Measurements from ENCODE around the gene TENM3.

Gene TENM3

DNA sequence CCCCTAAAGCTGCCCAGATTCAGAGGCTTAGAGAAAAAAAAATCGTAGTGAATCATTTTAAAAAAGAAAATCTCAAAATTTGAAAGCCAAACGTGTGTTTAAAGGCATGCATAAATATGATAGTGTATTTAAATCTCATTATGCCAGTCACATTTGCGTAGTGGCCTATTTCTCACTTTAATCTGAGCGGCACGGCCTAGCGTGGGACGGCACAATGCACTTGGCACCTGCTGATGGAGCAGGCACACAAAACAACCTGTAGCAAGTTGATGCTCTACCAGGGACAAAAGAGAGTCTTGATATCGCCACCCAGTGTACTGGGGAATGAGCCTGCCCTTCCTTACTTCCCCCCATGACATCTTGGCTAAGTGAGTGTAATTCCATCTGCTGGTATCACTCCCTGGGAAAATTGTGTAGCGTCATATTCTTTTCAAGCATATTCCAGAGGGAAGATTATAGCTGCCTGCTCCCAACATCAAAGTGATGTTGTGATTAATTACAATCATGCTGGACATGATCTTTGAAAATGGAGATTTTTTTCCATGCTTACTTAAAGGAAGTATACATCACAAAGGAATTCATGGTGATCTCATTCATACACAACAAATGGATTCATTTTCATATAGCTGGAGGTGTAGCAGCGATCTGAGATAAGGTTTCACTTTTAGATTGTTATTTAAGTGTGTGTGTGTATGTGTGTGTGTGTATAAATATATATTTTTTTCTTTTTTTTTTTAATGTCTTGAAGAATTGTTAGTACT is 535.2 kb downstream of the TENM3 start:
- ChIA-PET CTCF (no interaction called here), POLR2A (ENCODE audit: low non-redundant PET) (no interaction called here)
- DNase-seq (ENCODE audit: low spot score): no peak
- TF ChIP-seq, protein P1, sequence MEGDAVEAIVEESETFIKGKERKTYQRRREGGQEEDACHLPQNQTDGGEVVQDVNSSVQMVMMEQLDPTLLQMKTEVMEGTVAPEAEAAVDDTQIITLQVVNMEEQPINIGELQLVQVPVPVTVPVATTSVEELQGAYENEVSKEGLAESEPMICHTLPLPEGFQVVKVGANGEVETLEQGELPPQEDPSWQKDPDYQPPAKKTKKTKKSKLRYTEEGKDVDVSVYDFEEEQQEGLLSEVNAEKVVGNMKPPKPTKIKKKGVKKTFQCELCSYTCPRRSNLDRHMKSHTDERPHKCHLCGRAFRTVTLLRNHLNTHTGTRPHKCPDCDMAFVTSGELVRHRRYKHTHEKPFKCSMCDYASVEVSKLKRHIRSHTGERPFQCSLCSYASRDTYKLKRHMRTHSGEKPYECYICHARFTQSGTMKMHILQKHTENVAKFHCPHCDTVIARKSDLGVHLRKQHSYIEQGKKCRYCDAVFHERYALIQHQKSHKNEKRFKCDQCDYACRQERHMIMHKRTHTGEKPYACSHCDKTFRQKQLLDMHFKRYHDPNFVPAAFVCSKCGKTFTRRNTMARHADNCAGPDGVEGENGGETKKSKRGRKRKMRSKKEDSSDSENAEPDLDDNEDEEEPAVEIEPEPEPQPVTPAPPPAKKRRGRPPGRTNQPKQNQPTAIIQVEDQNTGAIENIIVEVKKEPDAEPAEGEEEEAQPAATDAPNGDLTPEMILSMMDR (conservative IDR thresholded peaks at IDR 0.05; ENCODE audit: low read depth): no peak
- H3K27ac ChIP-seq: no peak overlapping the region

DNA sequence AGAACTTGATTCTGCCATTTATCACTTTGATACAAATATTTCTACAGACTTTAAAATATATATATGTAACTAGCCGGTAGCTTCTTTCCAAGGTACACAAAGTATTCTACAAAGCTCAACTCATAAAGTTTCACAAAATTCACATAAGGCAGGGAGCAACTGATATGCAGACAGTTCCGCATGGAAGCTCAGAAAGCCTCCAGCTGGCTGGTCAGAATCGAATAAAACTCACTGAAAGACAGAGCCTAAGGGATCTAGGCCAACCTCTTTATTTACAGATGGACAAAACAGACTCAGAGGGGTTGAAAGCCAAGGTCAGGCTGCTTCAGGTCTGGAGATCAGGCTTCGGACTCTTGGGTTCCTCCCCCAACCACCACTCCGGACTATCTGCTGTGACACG is 543.8 kb downstream of the TENM3 start:
- ChIA-PET POLR2A (ENCODE audit: low non-redundant PET) (no interaction called here), CTCF (no interaction called here)
- H3K27ac ChIP-seq: no peak overlapping the region
- TF ChIP-seq, protein P1 (conservative IDR thresholded peaks at IDR 0.05; ENCODE audit: low read depth): no peak
- DNase-seq (ENCODE audit: low spot score): no peak

DNA sequence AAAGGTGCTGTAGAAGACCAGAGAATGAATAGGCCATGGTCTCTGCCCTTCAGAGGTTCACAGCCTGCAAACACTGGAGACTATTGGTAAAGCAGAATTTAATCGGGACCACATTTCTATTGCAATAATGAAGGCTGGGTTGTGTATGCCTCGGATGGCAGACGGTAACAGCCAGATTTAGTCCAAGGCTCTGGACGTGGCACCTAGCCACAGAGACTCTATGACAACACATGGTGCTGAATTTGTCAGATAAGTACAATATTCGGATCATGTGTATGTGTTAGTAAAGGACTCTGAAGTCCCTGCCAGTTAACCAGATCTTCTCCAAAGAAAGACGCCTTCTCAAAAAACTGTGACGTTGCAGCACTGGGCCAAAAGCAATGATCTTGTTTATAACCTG is 545.0 kb downstream of the TENM3 start:
- DNase-seq (ENCODE audit: low spot score): no peak
- ChIA-PET POLR2A (ENCODE audit: low non-redundant PET) (interaction anchor here (0.5 kb wide), 1 partner anchor 178 kb away, joined by 6 read pairs; no protein-coding TSS in a partner anchor), CTCF (interaction anchor here (1.2 kb wide), 1 partner anchor 249 kb away, joined by 3 read pairs; no protein-coding TSS in a partner anchor)
- no peak overlapping the region for H3K27ac ChIP-seq
- TF ChIP-seq, protein P1 (conservative IDR thresholded peaks at IDR 0.05; ENCODE audit: low read depth): no peak

DNA sequence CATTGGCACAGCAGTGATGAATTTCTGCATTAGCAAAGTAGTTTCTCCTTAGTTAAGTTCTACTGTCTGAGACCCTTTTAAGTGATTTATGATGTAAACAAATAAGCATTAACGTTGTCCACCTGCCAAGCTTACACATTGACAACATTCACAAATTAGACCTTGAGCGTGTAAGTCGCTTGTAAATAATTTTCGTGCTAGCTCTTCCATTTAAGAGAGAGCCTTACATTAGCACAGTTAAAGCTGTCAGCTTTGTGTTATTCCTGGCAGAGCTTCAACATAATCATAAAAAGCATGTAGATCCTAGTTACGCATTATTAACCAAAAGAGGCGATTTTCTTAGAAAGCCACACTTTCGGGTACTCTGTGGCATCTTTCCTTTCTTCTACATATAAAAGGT is 546.3 kb downstream of the TENM3 start:
- ChIA-PET CTCF (no interaction called here), POLR2A (ENCODE audit: low non-redundant PET) (no interaction called here)
- TF ChIP-seq, protein P1 (conservative IDR thresholded peaks at IDR 0.05; ENCODE audit: low read depth): no peak
- DNase-seq (ENCODE audit: low spot score): no peak
- no peak overlapping the region for H3K27ac ChIP-seq

DNA sequence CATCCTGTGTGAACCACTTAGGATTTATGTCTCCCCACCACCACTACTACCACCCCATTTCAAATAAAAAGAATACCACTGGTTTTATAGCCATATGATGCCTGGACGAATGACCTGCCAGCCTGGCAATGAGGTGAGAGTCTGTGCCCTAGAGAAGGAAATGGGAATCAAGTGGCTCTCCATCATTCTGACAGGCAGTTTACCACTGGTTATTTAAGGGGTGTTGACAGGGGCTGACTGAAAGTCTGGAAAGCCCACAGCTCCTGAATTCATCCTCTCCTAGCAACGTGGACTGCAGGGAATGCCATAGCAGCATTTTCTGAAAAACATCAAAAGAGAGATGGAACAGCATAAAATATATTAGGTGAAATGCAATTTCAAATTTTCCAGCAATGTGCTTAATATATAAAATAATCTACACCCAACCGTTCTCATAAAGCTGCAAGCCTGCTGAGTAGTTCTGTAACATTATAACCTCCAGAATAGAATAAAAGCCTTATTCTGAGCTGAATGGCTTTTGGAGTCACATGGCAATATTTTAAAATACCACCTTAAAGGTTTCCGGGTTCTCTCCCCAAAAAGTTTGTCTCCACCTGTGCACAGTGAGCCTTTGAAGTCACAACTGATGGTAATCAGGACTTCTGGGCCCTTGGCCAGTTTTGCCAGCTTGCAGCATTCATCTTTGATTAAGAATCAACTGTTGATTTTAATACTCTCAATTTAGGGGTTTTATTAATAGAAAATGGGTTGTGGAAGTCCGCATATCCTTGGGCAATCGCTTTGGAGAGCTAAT is 552.4 kb downstream of the TENM3 start:
- no peak for DNase-seq (ENCODE audit: low spot score)
- TF ChIP-seq, protein P1 (conservative IDR thresholded peaks at IDR 0.05; ENCODE audit: low read depth): no peak
- ChIA-PET CTCF (no interaction called here), POLR2A (ENCODE audit: low non-redundant PET) (no interaction called here)
- H3K27ac ChIP-seq: no peak overlapping the region

DNA sequence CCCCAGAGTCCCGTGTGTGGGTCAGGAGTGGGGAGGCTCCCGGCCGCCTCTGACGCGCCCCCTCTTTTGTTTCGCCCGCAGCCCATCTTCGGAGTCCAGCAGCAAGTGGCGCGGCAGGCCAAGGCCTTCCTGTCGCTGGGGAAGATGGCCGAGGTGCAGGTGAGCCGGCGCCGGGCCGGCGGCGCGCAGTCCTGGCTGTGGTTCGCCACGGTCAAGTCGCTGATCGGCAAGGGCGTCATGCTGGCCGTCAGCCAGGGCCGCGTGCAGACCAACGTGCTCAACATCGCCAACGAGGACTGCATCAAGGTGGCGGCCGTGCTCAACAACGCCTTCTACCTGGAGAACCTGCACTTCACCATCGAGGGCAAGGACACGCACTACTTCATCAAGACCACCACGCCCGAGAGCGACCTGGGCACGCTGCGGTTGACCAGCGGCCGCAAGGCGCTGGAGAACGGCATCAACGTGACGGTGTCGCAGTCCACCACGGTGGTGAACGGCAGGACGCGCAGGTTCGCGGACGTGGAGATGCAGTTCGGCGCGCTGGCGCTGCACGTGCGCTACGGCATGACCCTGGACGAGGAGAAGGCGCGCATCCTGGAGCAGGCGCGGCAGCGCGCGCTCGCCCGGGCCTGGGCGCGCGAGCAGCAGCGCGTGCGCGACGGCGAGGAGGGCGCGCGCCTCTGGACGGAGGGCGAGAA is 556.5 kb downstream of the TENM3 start:
- DNase-seq (ENCODE audit: low spot score): no peak
- H3K27ac ChIP-seq: no peak overlapping the region
- ChIA-PET CTCF (no interaction called here), POLR2A (ENCODE audit: low non-redundant PET) (no interaction called here)
- TF ChIP-seq, protein P1 (conservative IDR thresholded peaks at IDR 0.05; ENCODE audit: low read depth): no peak

Measured in RWPE1 (cell line).